K562 (cell line): ENCODE measurements around the gene CDC26. TPM values are rescaled to one million over a fixed set of nuclear protein-coding genes. Genes with fewer than 3 reads are reported as not detected.

Experiments used
- ATAC-seq: fragments of 200-7000 bp; cut with Tn5 transposase; 3 replicates; pipeline ENCODE4 v1.9.1; 2020; ENCODE audit warnings: moderate library complexity
- BruUV-seq: library from RNA; stranded (reverse); fragments of 400-500 nt; replicated peaks from 2 replicates; lab custom pipeline; 2021; lab: Mats Ljungman, UMichigan
- CTCF ChIA-PET: fragments of 300-600 bp; formaldehyde crosslinking; extraction: SDS; loops from one replicate; lab custom pipeline; 2021; ENCODE audit warnings: low intra/inter-chr PET ratio; lab: Yijun Ruan, JAX
- POLR2A ChIA-PET: fragments of 300-600, 350-650 bp; sonication (Branson Sonifier 250); formaldehyde crosslinking; extraction: SDS; loops from one replicate; lab custom pipeline; 2021; ENCODE audit warnings: antibody characterized with exemption, inconsistent platforms; lab: Yijun Ruan, JAX
- DNase-seq, 4 experiments: peaks; one replicate each; pipeline versions ENCODE4 v3.0.0 to v3.0.0-alpha.2; 2011 to 2018; ENCODE audit warnings: low spot score in 3 of 4, mixed read lengths in 3 of 4; ENCODE audit errors: extremely low read depth in 1 of 4
- FAIRE-seq: peaks from 2 replicates; lab custom pipeline; 2011; peaks lifted over from hg19 to GRCh38; lab: Jason Lieb, UNC
- H2AFZ ChIP-seq: 2 replicates; pipeline ENCODE4 v1.6.0; 2011; ENCODE audit warnings: low read depth, low read length, control low read depth, inconsistent platforms
- H3K27ac ChIP-seq: fragments of 200-600 bp; 3 replicates; pipeline ENCODE4 v1.8.0; 2011; ENCODE audit warnings: low read depth, mild to moderate bottlenecking, control low read depth, inconsistent platforms, low read length, moderate library complexity, mixed read lengths; ENCODE audit errors: extremely low read depth
- H3K27me3 ChIP-seq, 2 experiments: fragments of 300-600 bp in 1 of 2; 2 replicates in 1 of 2; 3 replicates in 1 of 2; pipeline versions ENCODE4 v1.6.0 to v1.8.0; 2011; ENCODE audit warnings: inconsistent platforms in 2 of 2, low read length in 2 of 2, mild to moderate bottlenecking in 1 of 2, mixed read lengths in 1 of 2, moderate library complexity in 1 of 2; ENCODE audit not compliant: control insufficient read depth in 2 of 2, insufficient read depth in 2 of 2
- H3K36me3 ChIP-seq: fragments of 300-600 bp; 3 replicates; pipeline ENCODE4 v1.8.0; 2011; ENCODE audit warnings: mild to moderate bottlenecking, low read length, inconsistent platforms; ENCODE audit not compliant: control insufficient read depth, insufficient read depth
- H3K4me1 ChIP-seq, 2 experiments: fragments of 200-600 bp in 1 of 2; replicated peaks in 1 of 2; 2 replicates in 1 of 2; 3 replicates in 1 of 2; pipeline versions ENCODE4 v1.5.1 to v1.8.0; 2011; ENCODE audit warnings: inconsistent platforms in 2 of 2, low read length in 2 of 2, mild to moderate bottlenecking in 1 of 2, mixed read lengths in 1 of 2, moderate library complexity in 1 of 2; ENCODE audit not compliant: control insufficient read depth in 2 of 2, insufficient read depth in 2 of 2
- H3K4me2 ChIP-seq: 2 replicates; pipeline ENCODE4 v1.6.1; 2011; ENCODE audit warnings: low read length, control low read depth, inconsistent platforms, mixed read lengths; ENCODE audit not compliant: insufficient read depth
- H3K4me3 ChIP-seq: fragments of 200-600 bp; sonication (generic), shearing (Covaris generic); 2 replicates; pipeline ENCODE4 v1.5.1; 2016; ENCODE audit warnings: control low read depth, inconsistent platforms
- H3K79me2 ChIP-seq: fragments of 200-600 bp; 3 replicates; pipeline ENCODE4 v1.8.0; 2011; ENCODE audit warnings: low read length, inconsistent platforms; ENCODE audit not compliant: control insufficient read depth, insufficient read depth
- H3K9ac ChIP-seq, 2 experiments: 2 replicates each; pipeline versions ENCODE4 v1.6.0 to v1.6.1; 2011; ENCODE audit warnings: low read depth in 2 of 2, low read length in 2 of 2, control low read depth in 1 of 2, inconsistent platforms in 1 of 2, mild to moderate bottlenecking in 1 of 2, mixed read lengths in 1 of 2; ENCODE audit not compliant: insufficient read depth in 1 of 2
- H3K9me1 ChIP-seq: one replicate; pipeline ENCODE4 v1.6.0; 2011; ENCODE audit warnings: inconsistent platforms, mild to moderate bottlenecking, low read length, moderate library complexity; ENCODE audit not compliant: control insufficient read depth, insufficient read depth
- H3K9me3 ChIP-seq: replicated peaks from 2 replicates; pipeline ENCODE4 v1.5.1; 2011; ENCODE audit warnings: low read depth, low read length, inconsistent platforms; ENCODE audit not compliant: control insufficient read depth, insufficient read depth
- H4K20me1 ChIP-seq: replicated peaks from 2 replicates; pipeline ENCODE4 v1.6.1; 2011; ENCODE audit warnings: low read length, inconsistent platforms, mixed read lengths; ENCODE audit not compliant: control insufficient read depth, insufficient read depth
- ELF4 ChIP-seq: fragments of 450-650 bp; formaldehyde crosslinking; IDR thresholded peaks from 2 replicates; pipeline ENCODE4 v1.4.0; 2022; ENCODE audit warnings: missing genetic modification characterization
- FIP1L1 ChIP-seq: fragments of 200-400 bp; formaldehyde crosslinking; IDR thresholded peaks from 2 replicates; pipeline ENCODE4 v1.6.1; 2018; ENCODE audit warnings: mild to moderate bottlenecking, low read depth, low read length; ENCODE audit not compliant: poor library complexity, severe bottlenecking
- HNRNPK ChIP-seq: fragments of 200-400 bp; formaldehyde crosslinking; IDR thresholded peaks from one replicate; pipeline ENCODE4 v1.6.1; 2018; ENCODE audit warnings: mild to moderate bottlenecking, low read depth, low read length; ENCODE audit not compliant: poor library complexity, severe bottlenecking
- PCBP1 ChIP-seq: fragments of 200-400 bp; formaldehyde crosslinking; IDR thresholded peaks from 2 replicates; pipeline ENCODE4 v1.6.1; 2018; ENCODE audit warnings: mild to moderate bottlenecking, low read depth, low read length; ENCODE audit not compliant: poor library complexity, severe bottlenecking
- PCBP2 ChIP-seq: fragments of 200-400 bp; formaldehyde crosslinking; IDR thresholded peaks from 2 replicates; pipeline ENCODE4 v1.6.1; 2018; ENCODE audit warnings: low read length, low read depth, mild to moderate bottlenecking, moderate library complexity; ENCODE audit not compliant: poor library complexity, severe bottlenecking
- ZNF444 ChIP-seq: fragments of 250-450 bp; sonication (Bioruptor Pico); IDR thresholded peaks from 2 replicates; pipeline ENCODE4 v1.4.0; 2020; ENCODE audit warnings: mild to moderate bottlenecking, moderate library complexity
- WGBS: fragments of 100-300 bp; shearing (Covaris generic); methylation state at CpG from one replicate; pipeline ENCODE4 v1.1.6; 2016; ENCODE audit warnings: low coverage, mixed read lengths; ENCODE audit not compliant: insufficient coverage; ENCODE audit errors: missing lambda C conversion rate; 5-methylcytosine and 5-hydroxymethylcytosine counted together
- in situ Hi-C: fragments of 300-500 bp; cut with MboI; formaldehyde crosslinking; loops from 4 replicates; pipeline ENCODE4 v1.15.0; 2018; ENCODE audit warnings: inconsistent platforms, mixed read lengths
- intact Hi-C: fragments of 100-400 bp; cut with micrococcal nuclease; formaldehyde crosslinking; loops from 2 replicates; pipeline ENCODE4 v1.14.2; 2022
- polyA plus RNA-seq, 8 experiments: library from polyadenylated mRNA; depleted of rRNA in 4 of 8; stranded (reverse) in 5 of 8; unstranded in 3 of 8; fragments of >200 nt; fragmentation: Nextera tagmentation in 2 of 8; fragmentation: Illumina TruSeq in 1 of 8; extraction: Ambion mirVana in 2 of 8; extraction: Trizol in 1 of 8; gene quantifications; 2 replicates each; pipeline versions ENCODE4 v1.2.1 to v1.2.3, GENCODE V29; 2011 to 2014; ENCODE audit warnings: inconsistent platforms in 1 of 8, missing spikeins in 1 of 8
- total RNA-seq, 7 experiments: library from RNA; depleted of rRNA in 6 of 7; stranded (reverse); fragments of >200 nt in 6 of 7; fragmentation: Illumina TruSeq in 2 of 7; extraction: Trizol in 2 of 7; gene quantifications; 2 replicates each; pipeline versions ENCODE4 v1.2.1 to v1.2.3, GENCODE V29; 2011 to 2021; ENCODE audit warnings: low replicate concordance in 1 of 7
- TF ChIP-seq, protein P1 (sequence below), 2 experiments: fragments of 450-650 bp in 1 of 2; sonication (generic) in 1 of 2; formaldehyde crosslinking in 1 of 2; IDR thresholded peaks in 1 of 2; conservative IDR thresholded peaks in 1 of 2; 2 replicates each; pipeline versions ENCODE4 v1.6.1 to v1.8.1; 2016 to 2023; ENCODE audit warnings: mild to moderate bottlenecking in 2 of 2, moderate library complexity in 2 of 2, inconsistent platforms in 1 of 2, missing genetic modification reagents in 1 of 2
- TF ChIP-seq, protein P2 (sequence below): sonication (generic); formaldehyde crosslinking; IDR thresholded peaks from 2 replicates; pipeline ENCODE4 v1.8.1; 2023; ENCODE audit warnings: mild to moderate bottlenecking, missing genetic modification reagents

The CDC26 gene
- total and polyA plus RNA-seq, 9 of the 15 experiments (the other 6 are each of a cell fraction or from before 2014, with no cell fraction given), result 33.0 to 147 (median 60.0) TPM

DNA sequence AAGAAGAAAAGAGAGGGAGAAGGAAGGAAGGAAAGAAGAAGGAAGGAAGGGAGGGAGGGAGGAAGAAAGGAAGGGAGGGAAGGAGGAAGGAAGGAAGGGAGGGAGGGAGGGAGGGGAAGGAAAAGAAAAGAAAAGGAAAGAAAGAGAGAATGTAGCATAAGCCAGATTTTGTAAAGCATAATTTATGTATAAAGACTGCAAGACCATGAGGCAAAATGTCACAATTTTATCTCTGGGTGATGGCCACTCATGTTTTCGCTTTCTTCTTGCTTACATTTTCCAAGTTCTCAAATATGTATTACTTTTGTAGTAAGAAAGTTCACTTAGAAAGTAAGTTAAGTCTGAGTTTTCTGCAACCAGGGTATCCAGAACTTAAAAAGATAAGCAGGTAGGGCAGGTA, 31.2 kb upstream of the CDC26 start:
- no TSS peak for BruUV-seq
- POLR2A ChIA-PET, result no interaction called here

More for the DNA sequence above, 31.2 kb upstream of the CDC26 start:
- CTCF ChIA-PET, result no interaction called here
- no peaks in the 10 kb centered on the region for H3K9me1 ChIP-seq
- TF ChIP-seq PCBP1 (peak; percentile 34), ZNF444 (CRISPR knock-in tag) (no peak), PCBP2 (peak; percentile 60), ELF4 (CRISPR knock-in tag) (no peak), HNRNPK (peak; percentile 67), FIP1L1 (no peak)
- TF ChIP-seq, protein P1, sequence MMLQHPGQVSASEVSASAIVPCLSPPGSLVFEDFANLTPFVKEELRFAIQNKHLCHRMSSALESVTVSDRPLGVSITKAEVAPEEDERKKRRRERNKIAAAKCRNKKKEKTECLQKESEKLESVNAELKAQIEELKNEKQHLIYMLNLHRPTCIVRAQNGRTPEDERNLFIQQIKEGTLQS (IDR thresholded peaks at IDR 0.05), result no peak
- TF ChIP-seq, protein P1 (CRISPR knock-in tag; conservative IDR thresholded peaks at IDR 0.05), result no peak
- TF ChIP-seq, protein P2, sequence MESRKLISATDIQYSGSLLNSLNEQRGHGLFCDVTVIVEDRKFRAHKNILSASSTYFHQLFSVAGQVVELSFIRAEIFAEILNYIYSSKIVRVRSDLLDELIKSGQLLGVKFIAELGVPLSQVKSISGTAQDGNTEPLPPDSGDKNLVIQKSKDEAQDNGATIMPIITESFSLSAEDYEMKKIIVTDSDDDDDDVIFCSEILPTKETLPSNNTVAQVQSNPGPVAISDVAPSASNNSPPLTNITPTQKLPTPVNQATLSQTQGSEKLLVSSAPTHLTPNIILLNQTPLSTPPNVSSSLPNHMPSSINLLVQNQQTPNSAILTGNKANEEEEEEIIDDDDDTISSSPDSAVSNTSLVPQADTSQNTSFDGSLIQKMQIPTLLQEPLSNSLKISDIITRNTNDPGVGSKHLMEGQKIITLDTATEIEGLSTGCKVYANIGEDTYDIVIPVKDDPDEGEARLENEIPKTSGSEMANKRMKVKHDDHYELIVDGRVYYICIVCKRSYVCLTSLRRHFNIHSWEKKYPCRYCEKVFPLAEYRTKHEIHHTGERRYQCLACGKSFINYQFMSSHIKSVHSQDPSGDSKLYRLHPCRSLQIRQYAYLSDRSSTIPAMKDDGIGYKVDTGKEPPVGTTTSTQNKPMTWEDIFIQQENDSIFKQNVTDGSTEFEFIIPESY (CRISPR knock-in tag), result no peak
- peaks cover 8% of the 10 kb centered on the region in 2 experiments; a peak in 4 of 5 replicates for H3K27me3 ChIP-seq
- no peak overlapping the region for H3K9ac ChIP-seq
- H3K27ac ChIP-seq, result no peak overlapping the region
- no peaks in the 10 kb centered on the region for H3K9me3 ChIP-seq
- H4K20me1 ChIP-seq, result no peaks in the 10 kb centered on the region
- FAIRE-seq (no peak), ATAC-seq (no peak), DNase-seq (no peak)
- no peak overlapping the region for H2AFZ ChIP-seq
- H3K79me2 ChIP-seq, result no peaks in the 10 kb centered on the region
- H3K36me3 ChIP-seq, result no peaks in the 10 kb centered on the region
- intact Hi-C loops, result loop anchor here (10.0 kb wide), 1 partner anchor 348 kb away; no protein-coding TSS in a partner anchor
- 0% methylated on average over 1 of the region's 1 CpG for WGBS
- H3K4me1 ChIP-seq, result peaks cover 4 to 7% of the 10 kb centered on the region in 2 experiments; a peak in 4 of 5 replicates
- H3K4me3 ChIP-seq, result no peak overlapping the region
- in situ Hi-C loops, result loop anchor here (10.0 kb wide), 1 partner anchor 348 kb away; no protein-coding TSS in a partner anchor
- no peak overlapping the region for H3K4me2 ChIP-seq
